ENCODE data around the gene LRRC57. TPM values are rescaled to one million over a fixed set of nuclear protein-coding genes. Genes with fewer than 3 reads are reported as not detected.
A peak's percentile ranks its signal among the peaks of the same experiment; 100 is the strongest.

LRRC57 gene
- 10.9 TPM for polyA plus RNA-seq (2013, experiment 1 of 2)
- 11.1 TPM for polyA plus RNA-seq (2013, experiment 2 of 2)

DNA sequence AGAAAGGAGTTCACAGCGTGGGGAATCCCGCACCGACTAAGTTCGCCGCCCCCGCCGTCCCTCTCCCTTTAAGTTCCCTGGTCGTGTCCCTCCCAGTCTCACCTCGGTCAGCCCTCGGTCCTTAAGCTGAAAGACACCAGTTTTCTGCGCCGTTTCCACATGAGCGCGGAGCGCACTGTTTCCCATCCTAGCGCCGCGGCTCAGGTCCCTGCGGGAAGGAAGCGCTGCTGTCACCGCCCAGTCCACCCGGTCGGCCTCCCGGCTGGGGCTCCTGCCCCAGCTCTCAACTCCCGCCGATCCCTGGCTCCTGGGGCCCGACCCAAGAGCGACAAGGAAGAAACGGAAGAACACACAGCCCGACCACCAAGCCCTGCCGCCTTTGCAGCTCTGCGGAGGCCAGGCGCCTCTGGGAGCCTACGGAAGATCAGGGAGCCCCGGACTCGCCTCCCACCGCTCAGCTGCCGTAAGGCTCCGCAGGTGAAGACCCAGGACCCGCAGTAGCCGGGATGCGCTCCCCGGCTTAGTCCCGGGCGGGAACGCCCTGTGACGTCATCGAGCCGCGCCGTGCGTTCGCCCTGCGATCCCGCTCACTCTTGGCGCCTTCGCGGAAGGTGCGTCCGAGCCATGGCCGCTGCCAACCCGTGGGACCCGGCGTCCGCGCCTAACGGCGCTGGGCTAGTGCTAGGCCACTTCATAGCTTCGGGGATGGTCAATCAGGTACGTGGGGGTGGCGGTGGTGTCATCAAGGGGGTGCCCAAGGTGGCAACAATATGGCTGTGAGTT lies at the start of gene LRRC57, which contains the start of gene HAUS2:
TSS of gene LRRC57 (minus strand) at position 545 of the 783 bp plus-strand sequence. CDS start at position 186, 359 bp downstream.
TSS of gene HAUS2 (plus strand) at position 590 of the 783 bp plus-strand sequence. CDS start at position 625, 35 bp downstream.
- peaks cover 6 to 28% of the 10 kb centered on the region in 2 experiments for H3K36me3 ChIP-seq (ENCODE audit: control insufficient read depth in 1 of 2, insufficient read depth in 2 of 2, low read depth in 1 of 2, low read length in 2 of 2)
- H3K4ac ChIP-seq (ENCODE audit: low read depth in 1 of 2, low read length in 2 of 2): peak within 1 kb of the TSS; percentile 3 to 52
- no peaks in the 10 kb centered on the region for H3K27me3 ChIP-seq (ENCODE audit: control insufficient read depth in 1 of 2, insufficient read depth in 1 of 2, low read length in 2 of 2)

DNA sequence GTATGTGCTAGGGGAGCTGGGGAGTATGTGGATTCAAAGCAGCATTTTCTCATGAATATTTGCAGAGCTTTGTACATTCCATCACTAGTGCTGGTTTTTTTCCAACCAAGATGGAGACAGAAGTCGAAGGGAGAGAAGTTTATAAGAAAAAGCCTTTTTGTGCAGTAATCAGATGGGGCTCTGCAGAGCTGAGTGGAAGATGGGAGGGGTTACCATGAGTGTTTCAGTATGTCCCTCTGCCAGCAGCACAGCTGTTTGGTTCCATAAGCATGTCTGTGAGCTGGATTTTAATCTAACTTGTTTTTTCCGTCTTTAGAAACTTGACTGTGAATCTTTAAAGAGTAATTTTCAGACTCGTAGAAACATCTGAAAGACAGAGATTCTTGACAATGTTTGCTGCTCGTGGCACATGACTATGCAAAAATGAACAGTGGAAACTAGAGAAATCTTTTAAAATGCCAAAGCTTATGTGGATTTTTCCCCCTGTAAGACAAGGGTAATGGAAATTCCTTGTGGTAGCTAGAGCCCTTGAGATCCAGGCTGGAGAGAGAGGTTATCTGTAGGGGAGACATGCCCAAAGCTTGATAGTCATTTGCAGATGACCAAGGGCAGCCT lies 47.1 kb upstream of the LRRC57 start:
- Histone ChIP-seq H3K4me1 (ENCODE audit: control insufficient read depth, insufficient read depth, low read depth, low read length) (no peaks in the 10 kb centered on the region), H3K23ac (ENCODE audit: low read length in 2 of 2) (no peak overlapping the region), H3K4ac (ENCODE audit: low read depth in 1 of 2, low read length in 2 of 2) (no peak overlapping the region), H3K14ac (ENCODE audit: low read length in 2 of 2) (no peak overlapping the region), H2BK5ac (ENCODE audit: low read depth, low read length, poor library complexity, severe bottlenecking) (no peak overlapping the region), H3K18ac (ENCODE audit: low read depth in 1 of 2, low read length in 2 of 2) (no peak overlapping the region), H3K9me3 (ENCODE audit: control insufficient read depth, low read length) (no peaks in the 10 kb centered on the region), H2BK15ac (ENCODE audit: low read depth, poor library complexity, severe bottlenecking) (no peak overlapping the region), H2BK120ac (ENCODE audit: low read depth, low read length) (no peak overlapping the region), H4K8ac (ENCODE audit: low read length) (no peak overlapping the region), H2BK12ac (ENCODE audit: low read length in 2 of 2) (no peak overlapping the region), H3K27me3 (ENCODE audit: control insufficient read depth in 1 of 2, insufficient read depth in 1 of 2, low read length in 2 of 2) (no peaks in the 10 kb centered on the region), H3K4me2 (ENCODE audit: low read length, poor library complexity, severe bottlenecking) (no peak overlapping the region), H3K4me3 (ENCODE audit: insufficient read depth in 1 of 2, low read depth in 1 of 2, low read length in 2 of 2) (peak overlapping the region in 1 of 2 experiments; percentile 2), H3K36me3 (ENCODE audit: control insufficient read depth in 1 of 2, insufficient read depth in 2 of 2, low read depth in 1 of 2, low read length in 2 of 2) (no peaks in the 10 kb centered on the region), H3K9ac (ENCODE audit: low read length) (peak overlapping the region; percentile 65), H2AK5ac (ENCODE audit: low read length, severe bottlenecking) (no peak overlapping the region), H4K91ac (ENCODE audit: low read length) (no peak overlapping the region), H2AFZ (ENCODE audit: low read depth, low read length) (no peak overlapping the region), H3K79me1 (replicated peaks; ENCODE audit: low read length, poor library complexity, severe bottlenecking) (peaks cover 22% of the 10 kb centered on the region), H3K27ac (ENCODE audit: low read length, poor library complexity, severe bottlenecking) (no peak overlapping the region)
- WGBS: 85% methylated on average over 4 of the region's 4 CpGs
- DNase-seq: no peak

More for the DNA sequence above, at the start of gene LRRC57, which contains the start of gene HAUS2:
- under 1% methylated on average over 71 of the region's 71 CpGs for WGBS
- H2AK5ac ChIP-seq (ENCODE audit: low read length, severe bottlenecking): no peak within 1 kb of the TSS
- peak within 1 kb of the TSS; percentile 79 to 97 for H3K4me3 ChIP-seq (ENCODE audit: insufficient read depth in 1 of 2, low read depth in 1 of 2, low read length in 2 of 2)
- H3K9ac ChIP-seq (ENCODE audit: low read length): peak within 1 kb of the TSS; percentile 94
- H2BK12ac ChIP-seq (ENCODE audit: low read length in 2 of 2): no peak within 1 kb of the TSS
- peak within 1 kb of the TSS; percentile 60 for H2BK15ac ChIP-seq (ENCODE audit: low read depth, poor library complexity, severe bottlenecking)
- H4K91ac ChIP-seq (ENCODE audit: low read length): peak within 1 kb of the TSS; percentile 14
- no peak within 1 kb of the TSS for H2BK5ac ChIP-seq (ENCODE audit: low read depth, low read length, poor library complexity, severe bottlenecking)
- no peak within 1 kb of the TSS for H2BK120ac ChIP-seq (ENCODE audit: low read depth, low read length)
- peaks cover 4% of the 10 kb centered on the region for H3K4me1 ChIP-seq (ENCODE audit: control insufficient read depth, insufficient read depth, low read depth, low read length)
- no peak within 1 kb of the TSS for H3K23ac ChIP-seq (ENCODE audit: low read length in 2 of 2)
- peaks cover 15% of the 10 kb centered on the region for H3K79me1 ChIP-seq (replicated peaks; ENCODE audit: low read length, poor library complexity, severe bottlenecking)
- H3K4me2 ChIP-seq (ENCODE audit: low read length, poor library complexity, severe bottlenecking): peak within 1 kb of the TSS; percentile 83
- H3K9me3 ChIP-seq (ENCODE audit: control insufficient read depth, low read length): no peaks in the 10 kb centered on the region
- peak within 1 kb of the TSS; percentile 45 for H4K8ac ChIP-seq (ENCODE audit: low read length)
- H3K18ac ChIP-seq (ENCODE audit: low read depth in 1 of 2, low read length in 2 of 2): peak within 1 kb of the TSS in 1 of 2 experiments; percentile 75
- DNase-seq: peak; percentile 88
- H3K14ac ChIP-seq (ENCODE audit: low read length in 2 of 2): peak within 1 kb of the TSS in 1 of 2 experiments; percentile 77
- peak within 1 kb of the TSS; percentile 22 for H3K27ac ChIP-seq (ENCODE audit: low read length, poor library complexity, severe bottlenecking)
- peak within 1 kb of the TSS; percentile 46 for H2AFZ ChIP-seq (ENCODE audit: low read depth, low read length)

DNA sequence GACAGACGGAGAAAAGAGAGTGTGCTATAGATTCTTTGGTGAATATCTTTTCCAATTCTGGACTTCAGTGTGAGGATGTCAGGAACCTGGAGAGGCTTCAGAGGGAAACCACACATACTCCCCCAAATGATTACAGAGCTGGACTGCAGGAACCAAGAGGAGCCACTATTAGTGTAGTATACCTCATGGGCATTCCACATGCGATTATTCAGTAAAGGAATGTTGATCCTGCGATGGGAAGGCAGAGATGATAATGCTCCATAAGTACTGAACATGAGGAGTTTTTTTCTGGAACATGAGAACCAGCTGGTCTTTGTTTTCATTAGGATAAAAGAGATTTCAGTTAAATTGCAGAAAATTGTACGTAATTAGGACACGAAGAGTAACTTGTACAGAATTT lies 45.5 kb upstream of the LRRC57 start:
- Histone ChIP-seq H3K27me3 (ENCODE audit: control insufficient read depth in 1 of 2, insufficient read depth in 1 of 2, low read length in 2 of 2) (no peaks in the 10 kb centered on the region), H2BK12ac (ENCODE audit: low read length in 2 of 2) (no peak overlapping the region), H3K4me1 (ENCODE audit: control insufficient read depth, insufficient read depth, low read depth, low read length) (no peaks in the 10 kb centered on the region), H3K36me3 (ENCODE audit: control insufficient read depth in 1 of 2, insufficient read depth in 2 of 2, low read depth in 1 of 2, low read length in 2 of 2) (peaks cover 0 to 2% of the 10 kb centered on the region in 2 experiments), H2BK120ac (ENCODE audit: low read depth, low read length) (no peak overlapping the region), H3K79me1 (replicated peaks; ENCODE audit: low read length, poor library complexity, severe bottlenecking) (peaks cover 19% of the 10 kb centered on the region), H3K18ac (ENCODE audit: low read depth in 1 of 2, low read length in 2 of 2) (no peak overlapping the region), H3K4ac (ENCODE audit: low read depth in 1 of 2, low read length in 2 of 2) (no peak overlapping the region), H3K9me3 (ENCODE audit: control insufficient read depth, low read length) (no peaks in the 10 kb centered on the region), H3K27ac (ENCODE audit: low read length, poor library complexity, severe bottlenecking) (no peak overlapping the region), H3K4me3 (ENCODE audit: insufficient read depth in 1 of 2, low read depth in 1 of 2, low read length in 2 of 2) (no peak overlapping the region), H3K14ac (ENCODE audit: low read length in 2 of 2) (no peak overlapping the region), H2BK15ac (ENCODE audit: low read depth, poor library complexity, severe bottlenecking) (no peak overlapping the region), H2AK5ac (ENCODE audit: low read length, severe bottlenecking) (no peak overlapping the region), H3K23ac (ENCODE audit: low read length in 2 of 2) (no peak overlapping the region), H3K4me2 (ENCODE audit: low read length, poor library complexity, severe bottlenecking) (no peak overlapping the region), H4K91ac (ENCODE audit: low read length) (no peak overlapping the region), H4K8ac (ENCODE audit: low read length) (no peak overlapping the region), H3K9ac (ENCODE audit: low read length) (peak overlapping the region; percentile 85), H2AFZ (ENCODE audit: low read depth, low read length) (no peak overlapping the region), H2BK5ac (ENCODE audit: low read depth, low read length, poor library complexity, severe bottlenecking) (no peak overlapping the region)
- WGBS: over 99% methylated on average over 4 of the region's 5 CpGs
- DNase-seq: no peak

DNA sequence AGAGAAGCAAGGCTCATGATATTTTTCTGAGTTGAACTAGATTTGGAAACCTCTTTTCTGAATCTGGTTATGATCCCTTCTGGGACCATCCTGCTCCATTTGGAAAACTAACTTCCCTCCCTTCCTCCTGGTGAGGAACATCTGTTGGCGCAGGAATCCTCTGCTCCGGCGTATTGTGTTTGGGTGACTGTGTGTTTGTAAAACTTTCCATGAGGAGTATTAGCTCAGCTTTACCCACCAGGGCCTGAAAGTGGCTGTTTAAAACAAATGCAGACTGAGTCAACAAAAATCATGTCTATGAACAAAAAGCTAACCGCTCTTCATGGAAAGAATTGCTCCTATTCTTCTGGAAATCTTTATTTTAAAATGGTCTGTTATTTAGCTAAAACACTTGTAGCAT lies 44.5 kb upstream of the LRRC57 start:
- H2BK120ac ChIP-seq (ENCODE audit: low read depth, low read length): no peak overlapping the region
- H2AFZ ChIP-seq (ENCODE audit: low read depth, low read length): no peak overlapping the region
- H3K27me3 ChIP-seq (ENCODE audit: control insufficient read depth in 1 of 2, insufficient read depth in 1 of 2, low read length in 2 of 2): no peaks in the 10 kb centered on the region
- no peaks in the 10 kb centered on the region for H3K4me1 ChIP-seq (ENCODE audit: control insufficient read depth, insufficient read depth, low read depth, low read length)
- H3K9ac ChIP-seq (ENCODE audit: low read length): peak overlapping the region; percentile 85
- no peak overlapping the region for H3K18ac ChIP-seq (ENCODE audit: low read depth in 1 of 2, low read length in 2 of 2)
- H3K36me3 ChIP-seq (ENCODE audit: control insufficient read depth in 1 of 2, insufficient read depth in 2 of 2, low read depth in 1 of 2, low read length in 2 of 2): peaks cover 0 to 2% of the 10 kb centered on the region in 2 experiments
- H3K14ac ChIP-seq (ENCODE audit: low read length in 2 of 2): no peak overlapping the region
- no peak overlapping the region for H4K8ac ChIP-seq (ENCODE audit: low read length)
- H2BK12ac ChIP-seq (ENCODE audit: low read length in 2 of 2): no peak overlapping the region
- no peak overlapping the region for H3K27ac ChIP-seq (ENCODE audit: low read length, poor library complexity, severe bottlenecking)
- no peak overlapping the region for H3K23ac ChIP-seq (ENCODE audit: low read length in 2 of 2)
- peak; percentile 45 for DNase-seq
- no CpG with 5 or more reads among the region's 4 CpGs for WGBS
- no peak overlapping the region for H3K4ac ChIP-seq (ENCODE audit: low read depth in 1 of 2, low read length in 2 of 2)
- no peak overlapping the region for H2BK5ac ChIP-seq (ENCODE audit: low read depth, low read length, poor library complexity, severe bottlenecking)
- H2AK5ac ChIP-seq (ENCODE audit: low read length, severe bottlenecking): no peak overlapping the region
- H3K4me3 ChIP-seq (ENCODE audit: insufficient read depth in 1 of 2, low read depth in 1 of 2, low read length in 2 of 2): peak overlapping the region in 1 of 2 experiments; percentile 45
- H3K9me3 ChIP-seq (ENCODE audit: control insufficient read depth, low read length): no peaks in the 10 kb centered on the region
- H3K4me2 ChIP-seq (ENCODE audit: low read length, poor library complexity, severe bottlenecking): no peak overlapping the region
- no peak overlapping the region for H2BK15ac ChIP-seq (ENCODE audit: low read depth, poor library complexity, severe bottlenecking)
- H4K91ac ChIP-seq (ENCODE audit: low read length): no peak overlapping the region
- peaks cover 22% of the 10 kb centered on the region for H3K79me1 ChIP-seq (replicated peaks; ENCODE audit: low read length, poor library complexity, severe bottlenecking)
